Left ventricle myocardium inferior (tissue), 1 donor: ENCODE results near the gene TEX44. TPM values are rescaled to one million over a fixed set of nuclear protein-coding genes. Genes with fewer than 3 reads are reported as not detected.

ENCODE experiments used
- DNase-seq: peaks from one replicate; pipeline ENCODE4 v3.0.0-alpha.2; 2020
- H3K27ac ChIP-seq: fragments of 200-600 bp; replicated peaks from 2 replicates; pipeline ENCODE4 v1.8.0; 2021
- H3K27me3 ChIP-seq: fragments of 200-600 bp; 2 replicates; pipeline ENCODE4 v1.8.0; 2021; ENCODE audit warnings: low read depth
- H3K36me3 ChIP-seq: fragments of 200-600 bp; 2 replicates; pipeline ENCODE4 v1.8.0; 2021
- H3K4me1 ChIP-seq: fragments of 200-600 bp; 2 replicates; pipeline ENCODE4 v1.8.0; 2021
- H3K4me3 ChIP-seq: fragments of 200-600 bp; 2 replicates; pipeline ENCODE4 v1.8.0; 2021; ENCODE audit warnings: mild to moderate bottlenecking, moderate library complexity
- H3K9me3 ChIP-seq: fragments of 200-600 bp; replicated peaks from 2 replicates; pipeline ENCODE4 v1.8.0; 2021
- CTCF ChIP-seq: fragments of 200-600 bp; IDR thresholded peaks from 2 replicates; pipeline ENCODE4 v1.8.0; 2021; ENCODE audit warnings: antibody characterized with exemption, mild to moderate bottlenecking, borderline replicate concordance
- intact Hi-C: fragments of 100-400 bp; cut with micrococcal nuclease; formaldehyde crosslinking; loops from one replicate; pipeline ENCODE4 v1.11.0; 2022
- total RNA-seq: library from RNA; stranded (reverse); fragmentation: NEBNext Ultra II Directional; extraction: Animal tissue kit (Norgen Biotek cat#: 25700); gene quantifications from one replicate; pipeline ENCODE4 v1.2.1, GENCODE V29; 2021
- donor health status: DM: no; HTN: yes; CAD: no; lungs with severe emphysema.

The TEX44 gene
- total RNA-seq, 1 donor from 2014 or later: not detected

DNA sequence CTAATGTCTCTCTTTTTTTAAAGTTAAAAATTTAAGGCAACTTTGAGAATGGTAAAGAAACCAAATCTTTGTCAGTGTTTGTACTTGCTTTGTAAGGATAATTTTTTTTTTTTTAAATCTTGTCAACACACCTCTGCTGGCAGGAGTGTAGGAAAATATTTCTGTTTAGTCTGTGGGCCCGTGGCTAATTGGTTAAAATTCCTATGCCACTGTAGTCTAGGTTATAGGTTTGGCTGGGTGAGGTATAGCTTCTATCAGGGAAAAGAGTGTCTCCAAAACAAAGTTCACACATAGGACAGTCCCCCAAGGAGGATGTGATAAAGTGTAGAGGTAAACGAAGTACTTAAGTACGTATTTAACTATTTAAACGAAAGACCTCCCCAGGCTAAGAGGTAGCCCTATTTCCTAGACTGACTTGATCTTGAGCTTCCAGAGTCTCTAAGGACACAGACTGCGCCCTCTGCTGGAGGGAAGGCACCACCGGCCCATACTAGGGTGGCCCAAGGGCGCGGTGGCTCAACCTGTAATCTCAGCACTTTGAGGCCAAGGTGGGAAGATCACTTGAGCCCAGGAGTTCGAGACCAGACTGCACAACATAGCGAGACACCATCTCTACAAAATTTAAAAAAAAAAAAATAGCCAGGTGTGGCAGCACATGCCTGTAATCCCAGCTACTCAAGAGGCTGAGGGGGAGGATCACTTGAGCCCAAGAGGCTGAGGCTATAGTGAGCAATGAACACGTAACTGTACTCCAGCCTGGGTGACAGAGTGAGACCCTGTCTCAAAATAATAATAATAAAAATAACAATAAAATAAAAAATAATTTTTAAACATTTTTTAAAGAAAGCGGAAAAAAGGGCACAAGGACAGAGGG is 8.9 kb downstream of the TEX44 start:
- Histone ChIP-seq H3K27me3 (no peaks in the 10 kb centered on the region), H3K9me3 (no peaks in the 10 kb centered on the region), H3K36me3 (no peaks in the 10 kb centered on the region), H3K4me1 (peaks cover 58% of the 10 kb centered on the region), H3K4me3 (no peak overlapping the region), H3K27ac (peak overlapping the region; percentile 43)
- DNase-seq: peak; percentile 81
- peak; percentile 92 for TF ChIP-seq CTCF
- intact Hi-C loops: no loop called here

DNA sequence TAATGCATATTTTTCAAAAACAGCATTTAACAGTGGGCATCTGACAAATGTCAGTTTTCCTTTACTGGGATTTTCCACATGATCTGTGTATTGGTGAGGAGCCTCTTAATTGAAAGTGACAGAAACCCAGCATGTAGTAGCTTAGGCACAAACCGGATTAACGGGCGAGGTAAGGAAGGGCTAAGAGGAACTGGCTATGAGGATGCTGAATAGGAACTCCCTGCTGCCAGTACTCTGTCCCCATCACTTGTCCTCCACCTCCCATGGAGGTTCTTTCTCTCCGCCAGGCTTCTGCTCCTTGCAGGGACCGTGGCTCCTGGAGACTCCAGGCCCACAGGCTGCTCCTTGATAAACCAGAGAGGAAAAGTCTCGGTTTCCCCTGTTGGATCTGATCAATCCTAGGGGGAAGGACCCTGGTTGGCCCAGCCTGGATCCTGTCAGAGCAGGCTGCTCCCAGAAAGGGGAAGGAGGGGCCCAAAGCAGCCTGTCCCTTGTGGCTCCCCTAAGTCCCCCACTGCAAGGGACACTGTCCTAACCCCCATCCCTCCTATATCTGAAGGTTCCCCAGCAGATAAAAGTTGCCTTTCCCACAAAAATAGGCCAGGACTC is 10.3 kb downstream of the TEX44 start:
- intact Hi-C loops: no loop called here
- TF ChIP-seq CTCF: no peak
- no peaks in the 10 kb centered on the region for H3K9me3 ChIP-seq
- no peaks in the 10 kb centered on the region for H3K27me3 ChIP-seq
- peak overlapping the region; percentile 99 for H3K27ac ChIP-seq
- no peak overlapping the region for H3K4me3 ChIP-seq
- no peaks in the 10 kb centered on the region for H3K36me3 ChIP-seq
- H3K4me1 ChIP-seq: peaks cover 60% of the 10 kb centered on the region
- DNase-seq: peak; percentile 5

DNA sequence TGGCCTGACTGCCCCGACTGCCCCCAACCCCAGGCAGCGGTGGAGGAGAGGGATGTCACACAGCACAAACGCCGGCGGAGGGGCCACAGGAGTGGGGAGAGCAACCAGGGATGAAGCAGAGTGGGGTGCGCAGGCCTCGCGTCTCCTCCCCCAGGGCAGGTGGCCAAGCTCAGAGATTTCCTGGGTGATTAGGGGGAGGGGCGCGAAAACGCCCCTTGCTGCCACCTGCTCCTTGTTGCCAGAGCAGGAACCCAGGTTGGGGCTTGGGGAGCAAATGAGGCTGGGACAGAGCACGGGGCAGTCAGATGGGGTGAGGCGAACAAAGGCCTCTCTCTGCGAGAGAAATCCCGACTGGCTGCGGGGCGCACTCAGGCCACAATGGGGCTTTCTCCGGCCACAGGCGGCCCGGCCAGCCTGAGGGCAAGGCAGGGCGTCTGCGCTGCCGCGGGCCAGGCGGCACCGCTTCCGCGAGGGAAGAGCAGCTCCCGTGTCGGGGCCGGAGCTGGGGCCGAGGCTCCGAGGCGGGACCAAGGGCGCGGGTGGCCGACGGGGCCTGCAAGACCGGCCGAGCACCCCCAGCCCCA is 11.5 kb downstream of the TEX44 start:
- no peaks in the 10 kb centered on the region for H3K27me3 ChIP-seq
- peak; percentile 46 for DNase-seq
- no peak for TF ChIP-seq CTCF
- no peaks in the 10 kb centered on the region for H3K9me3 ChIP-seq
- no peaks in the 10 kb centered on the region for H3K36me3 ChIP-seq
- H3K27ac ChIP-seq: peak overlapping the region; percentile 99
- peaks cover 60% of the 10 kb centered on the region for H3K4me1 ChIP-seq
- intact Hi-C loops: no loop called here
- peak overlapping the region; percentile 75 for H3K4me3 ChIP-seq

- peak; percentile 99 for DNase-seq
- Histone ChIP-seq H3K27ac (peak overlapping the region; percentile 99), H3K36me3 (no peaks in the 10 kb centered on the region), H3K9me3 (no peaks in the 10 kb centered on the region), H3K4me3 (peak overlapping the region; percentile 75), H3K4me1 (peaks cover 60% of the 10 kb centered on the region), H3K27me3 (no peaks in the 10 kb centered on the region)
- intact Hi-C loops: no loop called here
- peak; percentile 20 for TF ChIP-seq CTCF
Observed at GRCh38 chr2:231604685-231605606, 12.3 kb downstream of the TEX44 start.

GRCh38 chr2:231605607-231606091 is 13.0 kb downstream of the TEX44 start:
- Histone ChIP-seq H3K27ac (peak overlapping the region; percentile 99), H3K4me3 (peak overlapping the region; percentile 75), H3K9me3 (no peaks in the 10 kb centered on the region), H3K4me1 (peaks cover 59% of the 10 kb centered on the region), H3K36me3 (no peaks in the 10 kb centered on the region), H3K27me3 (no peaks in the 10 kb centered on the region)
- no peak for TF ChIP-seq CTCF
- DNase-seq: peak; percentile 39
- intact Hi-C loops: no loop called here
